GM18498 (cell line): ENCODE results near the gene NLRC5.
"Not testable (repeated sequence)": the region's sequence is repeated elsewhere in the genome, so short reads cannot be mapped to it uniquely, and the experiment has no call there.

Experiments used
- ATAC-seq: cut with Tn5 transposase; IDR thresholded peaks from one replicate; pipeline ENCODE4 v1.9.1; 2021; ENCODE audit warnings: mild to moderate bottlenecking, moderate library complexity; ENCODE audit not compliant: unreplicated experiment

Gene NLRC5

GRCh38 chr16:56960681-56961281 lies 28.6 kb upstream of the NLRC5 start:
- no peak for ATAC-seq

- no peak for ATAC-seq
Measured at GRCh38 chr16:56961386-56961785, 28.0 kb upstream of the NLRC5 start.

GRCh38 chr16:56961851-56962281 lies 27.5 kb upstream of the NLRC5 start, which contains the start of gene CETP:
Gene CETP (plus strand): TSS chr16:56961950. CDS start chr16:56961980, 30 bp downstream.
- ATAC-seq, result no peak

GRCh38 chr16:56964243-56965148 lies 24.9 kb upstream of the NLRC5 start:
- ATAC-seq, result peak; percentile 82

DNA sequence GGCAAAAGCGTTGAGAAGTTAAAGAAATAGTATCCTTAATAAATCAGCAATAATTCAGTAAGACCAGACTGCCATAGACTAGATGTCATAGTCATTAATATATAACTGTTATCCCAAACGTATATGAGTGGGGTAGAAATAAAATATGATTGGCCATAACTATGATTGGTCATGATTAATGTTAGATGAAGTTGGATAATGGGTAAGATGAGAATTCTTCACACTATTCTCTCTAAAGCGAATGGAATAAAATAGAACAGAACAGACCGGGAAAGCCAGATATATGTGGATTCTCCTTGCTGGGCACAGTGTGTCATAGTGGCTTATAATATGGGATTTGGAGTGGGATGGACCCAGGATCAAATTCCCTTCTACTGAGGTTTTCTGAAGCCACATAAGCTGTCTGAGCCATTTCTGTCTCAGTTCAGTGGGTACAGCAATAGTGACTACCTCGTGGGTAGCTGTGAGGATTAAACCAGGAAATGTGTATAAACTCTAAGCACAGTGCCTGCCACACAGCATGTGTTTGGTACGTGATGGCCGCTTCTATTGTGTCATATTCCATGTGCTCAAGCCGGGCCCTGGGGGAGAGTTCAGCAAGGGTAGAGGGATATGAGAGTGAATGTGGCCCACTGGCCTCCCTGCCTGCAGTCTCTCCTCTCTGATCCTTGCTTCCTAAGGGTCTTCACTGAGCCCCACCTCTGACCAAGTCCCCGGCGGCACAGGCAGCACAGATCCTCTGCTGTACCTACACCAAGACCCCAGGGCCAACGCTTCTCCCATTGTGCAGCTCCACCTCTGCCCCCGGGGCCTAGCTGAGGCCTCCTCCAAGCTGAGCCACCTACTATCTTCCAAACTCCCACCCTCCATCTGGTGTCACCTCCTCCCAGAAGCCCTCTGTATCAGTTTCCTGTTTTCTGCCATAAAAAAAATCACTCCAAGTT lies 23.9 kb upstream of the NLRC5 start:
- ATAC-seq, result no peak

GRCh38 chr16:56966093-56966475 lies 23.3 kb upstream of the NLRC5 start:
- ATAC-seq, result no peak

- no peak for ATAC-seq
Measured at GRCh38 chr16:56967733-56968132, 21.6 kb upstream of the NLRC5 start.

DNA sequence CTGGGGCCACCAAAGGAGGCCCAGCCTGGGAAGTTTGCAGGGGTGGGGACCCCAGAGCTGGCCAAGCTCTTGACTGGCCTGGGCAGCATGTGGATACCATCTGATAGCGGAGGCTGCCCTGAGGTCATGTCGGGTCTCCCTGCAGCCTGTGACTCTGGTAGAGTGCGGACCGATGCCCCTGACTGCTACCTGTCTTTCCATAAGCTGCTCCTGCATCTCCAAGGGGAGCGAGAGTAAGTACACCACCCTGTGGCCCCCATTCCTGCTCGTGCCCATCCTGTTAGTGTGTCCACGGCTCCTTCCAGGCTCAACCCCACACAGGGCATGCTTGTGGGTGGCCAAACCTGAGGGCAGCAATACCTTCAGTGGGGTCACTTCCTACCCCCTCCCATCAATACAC lies 19.6 kb upstream of the NLRC5 start:
- no peak for ATAC-seq

GRCh38 chr16:56970934-56971767 lies 18.2 kb upstream of the NLRC5 start:
- ATAC-seq, result peak; percentile 63

DNA sequence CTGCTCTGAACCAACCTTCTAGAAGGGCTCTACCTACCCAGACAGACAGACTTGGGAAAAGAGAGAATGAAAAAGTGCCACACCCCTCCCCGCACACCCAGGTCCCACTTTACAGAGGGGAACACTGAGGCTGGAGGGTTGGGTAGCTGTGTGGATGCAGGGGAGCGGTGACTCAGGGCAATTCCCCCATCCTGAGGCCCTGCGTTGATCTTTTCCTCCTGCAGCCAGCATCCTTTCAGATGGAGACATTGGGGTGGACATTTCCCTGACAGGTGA lies 17.7 kb upstream of the NLRC5 start:
- no peak for ATAC-seq

GRCh38 chr16:56972403-56973293 lies 16.7 kb upstream of the NLRC5 start:
- no peak for ATAC-seq

GRCh38 chr16:56973294-56973689 lies 16.1 kb upstream of the NLRC5 start:
- no peak for ATAC-seq

DNA sequence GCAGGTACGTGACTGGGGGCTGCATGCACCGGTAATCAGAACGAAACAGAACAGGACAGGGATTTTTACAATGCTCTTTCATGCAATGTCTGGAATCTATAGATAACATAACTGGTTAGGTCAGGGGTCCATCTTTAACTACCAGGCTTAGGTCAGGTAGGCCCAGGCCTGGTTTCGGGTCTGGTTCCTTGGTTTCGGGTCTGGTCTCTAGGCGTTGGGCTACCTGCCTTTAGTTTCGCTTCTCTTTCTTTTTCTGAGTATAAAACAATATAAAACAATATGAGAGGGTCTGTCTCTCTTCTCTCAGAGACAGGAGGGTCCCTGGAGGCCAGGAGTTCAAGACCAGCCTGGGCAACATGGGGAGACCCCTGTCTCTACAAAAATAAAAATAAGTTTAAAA lies 15.5 kb upstream of the NLRC5 start:
- not testable (repeated sequence) for ATAC-seq

DNA sequence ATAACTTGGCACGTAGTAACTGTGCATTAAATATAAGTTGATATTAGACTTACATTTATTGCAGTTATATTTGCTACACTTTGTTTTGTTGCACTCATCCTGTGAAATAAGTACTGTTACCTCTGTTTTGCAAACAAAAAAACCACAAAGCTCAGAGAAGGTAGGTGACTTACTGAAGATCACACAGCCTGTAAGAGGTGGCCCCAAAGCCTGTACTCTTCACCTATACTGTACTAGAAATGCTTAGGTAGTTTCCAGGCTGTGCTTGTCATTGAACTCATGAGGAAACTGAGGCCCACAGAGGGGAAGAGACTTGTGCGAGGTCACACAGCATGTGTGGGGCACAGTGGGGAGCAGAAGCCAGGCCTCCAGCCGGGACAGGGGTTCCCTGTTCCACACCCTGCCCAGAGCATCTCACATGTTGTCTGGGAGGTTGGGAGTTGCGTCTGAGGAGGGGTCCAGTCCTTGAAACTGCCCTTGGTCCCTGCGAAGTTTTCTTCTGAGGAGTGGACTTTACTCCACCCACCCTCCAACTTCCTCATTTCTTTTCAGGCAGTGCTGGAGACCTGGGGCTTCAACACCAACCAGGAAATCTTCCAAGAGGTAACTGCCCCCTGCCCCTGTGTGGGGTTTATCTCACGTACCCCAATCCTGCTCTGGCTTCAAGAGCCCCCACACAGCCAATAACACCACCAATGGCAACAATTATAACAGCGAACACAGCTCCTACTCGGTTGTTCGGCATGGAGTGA lies 14.6 kb upstream of the NLRC5 start:
- ATAC-seq, result no peak

DNA sequence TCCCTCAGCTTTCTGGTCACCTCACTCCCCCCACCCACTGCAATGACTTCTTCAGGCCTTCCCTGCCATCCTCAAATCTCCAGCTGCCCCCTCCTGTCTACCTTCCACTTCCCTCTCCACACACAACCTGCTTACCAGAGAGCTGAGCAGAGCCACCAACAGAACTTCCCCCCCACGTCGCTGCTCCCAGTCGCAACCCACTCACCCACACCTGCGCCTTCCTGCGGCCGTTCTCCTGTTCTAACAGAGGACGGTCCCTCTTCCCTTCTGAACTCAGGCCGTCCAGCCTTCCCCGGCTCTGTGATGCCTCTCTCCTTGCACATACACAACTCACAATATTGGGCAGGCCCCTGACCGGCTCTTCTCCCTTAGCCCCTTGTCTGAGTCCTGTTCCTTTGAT lies 13.6 kb upstream of the NLRC5 start:
- no peak for ATAC-seq

DNA sequence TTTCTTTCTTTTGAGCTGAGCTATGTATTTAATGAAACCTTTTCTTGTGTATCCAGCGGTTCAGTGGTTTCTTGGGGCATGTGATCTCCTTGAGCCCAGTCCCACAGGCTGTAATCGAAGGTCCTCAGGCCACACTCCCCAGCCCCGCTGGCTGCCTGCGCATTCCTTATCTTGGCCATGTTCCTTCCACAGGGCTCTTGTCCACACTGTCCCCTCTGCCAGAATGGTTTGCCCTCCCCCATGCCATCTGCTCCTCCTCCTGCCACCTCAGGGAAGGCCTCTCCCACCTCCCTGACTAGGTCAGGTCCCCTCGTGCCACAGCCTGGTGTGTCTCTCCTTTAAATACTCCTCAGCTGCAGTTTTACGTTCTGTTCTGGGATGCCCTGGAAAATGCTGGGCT lies 12.1 kb upstream of the NLRC5 start:
- ATAC-seq, result no peak

DNA sequence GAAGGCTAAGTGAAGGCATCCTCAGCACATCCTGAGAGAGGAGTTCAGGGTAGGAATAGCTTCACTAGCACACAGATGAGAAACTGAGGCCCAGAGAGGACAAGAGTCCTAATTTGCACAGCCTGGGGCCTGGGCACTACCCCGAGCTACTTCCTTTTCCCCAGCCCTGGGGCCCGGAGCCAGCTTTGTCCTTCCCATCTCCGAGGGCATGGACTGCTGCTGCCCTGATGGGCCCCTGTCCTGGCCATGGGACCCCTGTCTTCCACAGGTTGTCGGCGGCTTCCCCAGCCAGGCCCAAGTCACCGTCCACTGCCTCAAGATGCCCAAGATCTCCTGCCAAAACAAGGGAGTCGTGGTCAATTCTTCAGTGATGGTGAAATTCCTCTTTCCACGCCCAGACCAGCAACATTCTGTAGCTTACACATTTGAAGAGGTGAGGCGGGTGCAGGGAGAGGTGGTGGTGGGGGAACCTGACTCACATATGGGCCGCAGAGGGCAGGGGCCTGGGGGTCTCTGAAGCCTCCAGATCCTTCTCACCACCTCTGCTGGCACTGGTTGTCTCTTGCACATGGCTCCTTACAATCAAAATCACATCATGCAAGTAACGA lies 11.4 kb upstream of the NLRC5 start:
- no peak for ATAC-seq

GRCh38 chr16:56980201-56980535 lies 9.2 kb upstream of the NLRC5 start:
- ATAC-seq, result no peak
